Right lung (tissue), 5 donors: ENCODE data around the gene ETHE1. TPM values are rescaled to one million over a fixed set of nuclear protein-coding genes. Genes with fewer than 3 reads are reported as not detected.

Experiments used
- DNase-seq, 2 donors: peaks; one replicate each; pipeline ENCODE4 v3.0.0-alpha.2; 2013
- polyA plus RNA-seq, 5 donors: library from polyadenylated mRNA; unstranded; fragments of 120-200 nt; gene quantifications; one replicate each; pipeline versions ENCODE4 v1.2.1 to v1.2.3, GENCODE V29; 2013; ENCODE audit warnings: inconsistent platforms in 1 of 5, low replicate concordance in 1 of 5; ENCODE audit not compliant: insufficient read length in 5 of 5, insufficient read depth in 1 of 5

The ETHE1 gene
- polyA plus RNA-seq, 5 donors = 18.2 to 24.1 (median 20.5) TPM

- no peak for DNase-seq
These were observed 30.0 kb downstream of the ETHE1 start for GRCh38 chr19:43496960-43497359.

DNA sequence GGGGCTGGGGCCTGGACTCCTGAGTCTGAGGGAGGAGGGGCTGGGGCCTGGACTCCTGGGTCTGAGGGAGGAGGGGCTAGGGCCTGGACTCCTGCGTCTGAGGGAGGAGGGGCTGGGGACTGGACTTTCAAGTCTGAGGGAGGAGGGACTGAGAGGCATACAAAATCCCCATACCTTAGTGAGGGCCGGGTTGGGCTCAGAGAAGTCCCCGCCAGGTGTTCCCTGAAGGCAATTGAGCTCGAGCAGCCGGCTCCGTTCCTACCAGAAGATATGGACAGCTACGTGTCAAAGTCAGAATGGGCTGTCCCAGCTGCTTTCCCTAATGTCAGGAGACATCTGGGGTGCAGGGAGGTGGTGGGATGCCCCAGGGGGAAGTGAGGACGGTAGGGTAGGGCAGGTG, 31.9 kb downstream of the ETHE1 start:
- DNase-seq = no peak

- no peak for DNase-seq
These were observed 36.2 kb downstream of the ETHE1 start for GRCh38 chr19:43490759-43491158.

GRCh38 chr19:43489979-43490599, 36.9 kb downstream of the ETHE1 start:
- DNase-seq = no peak

DNA sequence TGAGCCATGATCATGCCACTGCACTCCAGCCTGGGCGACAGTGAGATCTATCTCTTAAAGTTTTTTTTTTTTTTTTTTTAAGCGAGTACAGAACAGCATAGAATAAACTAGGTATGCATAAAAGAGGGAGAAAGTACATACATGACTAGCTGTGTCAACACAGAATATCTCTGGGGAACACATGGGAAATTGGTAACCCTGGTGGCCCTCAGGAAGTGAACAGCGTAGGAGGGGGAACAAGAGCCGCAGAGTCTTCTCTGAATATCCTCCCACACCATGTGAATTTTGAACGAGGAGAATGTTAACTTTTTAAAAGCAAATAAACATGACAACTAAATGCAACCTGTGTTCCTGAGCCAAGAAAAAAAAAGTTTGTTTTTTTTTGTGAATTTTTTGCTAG, 37.7 kb downstream of the ETHE1 start:
- DNase-seq = no peak

DNA sequence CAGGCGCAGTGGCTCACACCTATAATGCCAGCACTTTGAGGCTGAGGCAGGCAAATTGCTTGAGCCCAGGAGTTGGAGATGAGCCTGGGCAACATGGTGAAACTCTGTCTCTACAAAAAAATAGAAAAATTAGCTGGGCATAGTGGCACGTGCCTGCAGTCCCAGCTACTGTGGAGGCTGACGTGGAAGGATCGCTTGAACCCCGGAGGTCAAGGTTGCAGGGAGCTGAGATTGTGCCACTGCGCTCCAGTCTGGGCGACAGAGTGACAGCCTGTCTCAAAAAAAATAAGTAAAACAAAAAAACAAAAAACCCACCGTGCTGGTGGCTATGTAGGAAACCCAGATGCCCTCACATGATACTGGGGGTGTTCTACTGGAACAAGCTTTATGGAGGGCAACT, 38.8 kb downstream of the ETHE1 start:
- no peak for DNase-seq

- DNase-seq = no peak
These were observed 40.6 kb downstream of the ETHE1 start for GRCh38 chr19:43486412-43486811.

- no peak for DNase-seq
These were observed 41.0 kb downstream of the ETHE1 start for GRCh38 chr19:43485951-43486350.

DNA sequence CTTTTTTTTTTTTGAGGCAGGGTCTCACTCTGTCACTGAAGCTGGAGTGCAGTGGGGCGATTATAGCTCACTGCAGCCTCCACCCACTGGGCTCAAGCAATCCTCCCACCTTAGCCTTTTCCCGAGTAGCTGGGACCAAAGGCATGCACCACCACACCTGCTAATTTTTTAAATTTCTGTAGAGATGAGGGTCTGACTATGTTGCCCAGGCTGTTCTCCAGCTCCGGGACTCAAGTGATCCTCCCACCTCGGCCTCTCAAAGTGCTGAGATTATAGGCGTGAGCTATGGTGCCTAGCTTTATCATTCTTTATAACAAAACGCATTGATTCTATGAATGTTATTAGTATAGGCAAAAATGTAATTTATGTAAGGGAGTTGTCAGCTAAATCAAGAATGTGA, 43.7 kb downstream of the ETHE1 start:
- DNase-seq = no peak

DNA sequence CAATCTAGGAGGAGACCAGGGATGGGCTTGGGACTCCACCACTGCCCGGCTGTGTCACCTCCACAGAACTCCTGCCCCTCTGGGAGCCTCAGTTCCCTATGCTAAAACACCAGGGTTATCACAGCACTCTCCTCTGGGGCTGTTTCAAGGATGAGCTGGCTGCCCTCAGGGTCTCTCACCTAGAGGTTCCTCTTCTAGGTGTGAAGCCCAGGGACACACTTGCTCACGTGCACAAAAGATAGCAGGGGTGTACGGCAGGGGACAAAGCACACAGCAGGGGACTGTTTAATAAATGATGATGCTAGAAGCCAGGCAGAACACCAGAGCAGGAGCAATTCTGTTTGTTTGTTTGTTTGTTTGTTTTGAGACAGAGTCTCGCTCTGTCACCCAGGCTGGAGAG, 44.8 kb downstream of the ETHE1 start:
- DNase-seq = no peak

- DNase-seq = no peak
These were observed 45.3 kb downstream of the ETHE1 start for GRCh38 chr19:43481701-43482100.

GRCh38 chr19:43480574-43480973, 46.4 kb downstream of the ETHE1 start:
- no peak for DNase-seq

- no peak for DNase-seq
These were observed 46.9 kb downstream of the ETHE1 start for GRCh38 chr19:43479961-43480561.

- no peak for DNase-seq
These were observed 47.8 kb downstream of the ETHE1 start for GRCh38 chr19:43479226-43479625.

- no peak for DNase-seq
These were observed 48.7 kb downstream of the ETHE1 start for GRCh38 chr19:43478323-43478722.

- no peak for DNase-seq
These were observed 50.4 kb downstream of the ETHE1 start for GRCh38 chr19:43476606-43477005.

DNA sequence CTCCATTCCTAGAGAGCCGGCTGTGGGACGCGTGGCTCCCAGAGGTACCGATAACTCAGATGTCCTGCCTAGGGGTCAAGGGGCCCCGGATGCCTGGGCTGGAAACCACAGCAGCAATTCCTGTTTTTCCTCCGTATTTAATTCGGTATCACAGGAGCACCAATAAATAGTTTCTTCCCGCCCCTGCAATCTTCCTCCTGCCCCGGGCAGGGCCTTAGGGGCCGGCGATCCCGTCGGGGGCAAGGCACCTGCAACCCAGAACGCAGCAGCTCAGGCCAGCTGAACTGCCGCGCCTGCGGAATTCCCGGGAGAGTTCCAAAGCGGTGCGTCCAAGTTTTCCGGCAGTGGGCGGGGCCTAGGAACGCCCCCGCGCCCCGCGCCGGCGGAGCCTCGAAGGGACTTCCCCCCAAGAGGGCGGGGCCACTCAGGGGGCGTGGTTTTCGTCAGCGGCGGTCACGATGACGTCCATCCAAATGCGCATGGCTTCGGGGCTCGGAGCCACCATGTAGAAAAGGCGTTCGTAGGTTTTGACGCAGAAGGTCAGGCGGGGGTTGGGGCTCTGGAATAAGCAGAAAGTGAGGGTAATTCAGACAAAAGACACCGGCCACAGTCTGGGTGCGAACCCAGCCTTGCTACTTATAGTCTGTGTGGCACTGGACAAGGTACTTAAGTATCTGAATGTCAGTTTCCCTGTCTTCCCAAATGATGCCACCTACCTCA, 51.9 kb downstream of the ETHE1 start:
- peak; percentile 85 to 89 for DNase-seq

DNA sequence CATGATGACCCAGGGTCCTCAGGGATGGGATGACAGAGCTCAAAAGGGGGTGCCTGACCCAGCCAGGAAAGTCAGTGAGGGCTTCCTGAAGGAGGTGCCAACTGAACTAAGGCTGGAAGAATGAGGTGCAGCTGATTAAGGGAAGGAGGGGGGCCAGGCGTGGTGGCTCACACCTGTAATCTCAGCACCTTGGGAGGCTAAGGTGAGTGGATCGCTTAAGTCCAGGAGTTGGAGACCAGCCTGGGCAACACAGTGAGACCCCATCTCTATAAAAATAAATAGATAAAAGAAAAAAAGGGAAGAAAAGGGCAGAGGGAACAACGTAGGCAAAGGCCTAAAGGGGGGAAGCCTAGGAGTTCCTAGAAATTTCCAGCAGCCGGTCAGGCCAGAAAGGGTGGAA, 52.5 kb downstream of the ETHE1 start:
- no peak for DNase-seq

DNA sequence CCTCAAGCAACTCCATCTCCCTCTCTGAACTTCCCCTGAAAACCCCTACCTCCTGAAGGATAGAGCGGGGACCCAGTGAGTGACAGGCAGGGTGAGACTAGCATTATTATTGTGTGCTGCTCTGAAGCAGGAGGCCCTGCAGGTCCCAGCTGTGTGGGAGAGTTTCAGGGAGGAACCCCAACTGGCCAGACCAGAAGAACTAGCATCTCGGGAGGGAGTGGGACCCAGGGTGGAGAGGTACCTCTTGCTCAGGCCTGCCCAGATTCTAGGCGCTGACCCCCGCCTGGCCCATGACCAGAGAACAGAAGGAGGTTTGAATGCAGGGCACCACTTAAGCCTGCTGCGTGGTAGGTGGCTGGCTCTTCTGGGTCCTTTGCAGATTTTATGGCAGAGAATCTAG, 55.9 kb downstream of the ETHE1 start:
- no peak for DNase-seq

GRCh38 chr19:43470288-43470687, 56.7 kb downstream of the ETHE1 start:
- DNase-seq = no peak

DNA sequence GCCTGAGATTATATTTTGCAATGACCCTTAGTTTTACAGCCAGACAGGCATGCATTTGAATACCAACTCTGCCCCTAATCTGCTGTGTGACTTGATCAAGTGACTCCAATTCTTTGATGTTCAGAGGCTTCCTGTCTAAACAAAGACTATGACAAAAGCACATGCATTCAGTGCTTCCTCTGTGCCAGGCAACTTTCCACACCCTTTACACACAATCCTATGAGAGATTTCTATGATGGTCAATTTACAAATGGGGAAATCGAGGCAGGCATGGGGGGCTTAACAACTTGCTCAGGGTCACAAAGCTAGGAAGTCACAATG, 57.9 kb downstream of the ETHE1 start:
- no peak for DNase-seq

DNA sequence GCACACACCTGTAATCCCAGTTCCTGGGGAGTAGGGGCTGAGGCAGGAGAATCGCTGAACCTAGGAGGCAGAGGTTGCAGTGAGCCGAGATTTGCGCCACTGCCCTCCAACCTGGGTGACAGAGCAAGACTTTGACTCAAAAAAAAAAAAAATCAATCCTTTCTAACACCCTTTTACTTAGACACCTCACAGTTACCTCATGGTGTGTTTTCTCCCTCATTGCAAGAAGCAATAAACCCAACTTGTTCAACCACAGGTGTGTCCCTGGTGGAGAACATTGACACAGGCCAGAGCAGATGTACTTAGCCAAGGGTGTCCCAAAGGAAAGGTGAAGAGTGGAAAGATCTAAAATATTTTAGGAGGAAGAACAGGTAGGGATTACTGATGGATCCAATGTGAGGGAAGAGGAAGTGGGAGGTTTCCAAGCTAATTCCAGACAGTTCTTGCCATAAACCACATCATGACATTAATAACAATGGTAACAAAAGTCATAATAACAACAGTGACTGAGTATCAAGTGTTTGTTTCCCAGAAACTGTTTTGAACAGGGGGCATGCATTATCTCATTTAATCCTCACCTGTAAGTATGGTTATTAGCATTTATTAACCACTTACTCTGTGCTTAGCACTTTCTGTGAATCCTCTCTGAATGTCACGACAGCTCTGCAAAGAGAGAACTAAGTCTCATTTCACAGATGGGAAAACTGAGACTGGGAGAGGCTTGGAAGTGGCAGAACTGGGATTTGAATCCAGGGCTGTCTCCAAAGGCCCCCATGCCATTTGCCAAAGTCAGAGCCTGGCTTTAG, 58.4 kb downstream of the ETHE1 start:
- no peak for DNase-seq

DNA sequence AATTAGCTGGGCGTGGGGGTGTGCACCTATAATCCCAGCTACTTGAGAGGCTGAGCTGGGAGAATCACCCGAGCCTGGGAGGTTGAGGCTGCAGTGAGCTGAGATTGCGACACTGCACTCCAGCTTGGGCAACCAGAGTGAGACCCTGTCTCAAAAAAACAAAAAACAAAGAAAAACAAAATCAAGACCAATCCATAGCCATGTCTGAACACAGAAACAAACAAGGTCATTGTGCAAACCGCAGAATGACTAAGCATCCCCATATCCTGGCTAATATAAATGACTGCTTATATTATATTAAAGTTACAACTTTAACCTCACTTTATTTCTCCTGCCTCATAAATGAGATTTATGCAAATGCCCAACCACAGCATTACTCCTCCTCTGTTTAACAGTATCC, 59.3 kb downstream of the ETHE1 start:
- DNase-seq = no peak
